ENCODE measurements around the gene ROBO2.

- TF ChIP-seq CTCF (IDR thresholded peaks at IDR 0.05) (no peak), POLR2A (IDR thresholded peaks at IDR 0.05) (no peak)
Measured at GRCh38 chr3:77025471-77025870, 14.4 kb upstream of the ROBO2 start.

Measured in lower leg skin (tissue), 3 donors.